Esophagus muscularis mucosa (tissue), 4 donors: ENCODE measurements around the gene FOXO6.

Source experiments
- EP300 ChIP-seq: sonication (generic); formaldehyde crosslinking; IDR thresholded peaks from one replicate; pipeline ENCODE4 v1.6.1; 2017; ENCODE audit warnings: antibody characterized with exemption
- POLR2A ChIP-seq: fragments of 450-650 bp; IDR thresholded peaks from one replicate; pipeline ENCODE4 v1.6.1; 2017; ENCODE audit warnings: antibody characterized with exemption, moderate library complexity, mild to moderate bottlenecking, low read depth
- POLR2AphosphoS5 ChIP-seq, 2 donors: sonication (generic); formaldehyde crosslinking; IDR thresholded peaks; one replicate each; pipeline ENCODE4 v1.6.1; 2017; ENCODE audit warnings: antibody characterized with exemption in 2 of 2
- TF ChIP-seq, protein P1 (sequence below), 3 experiments: fragments of 200-600 bp in 2 of 3; fragments of 450-650 bp in 1 of 3; sonication (generic) in 2 of 3; IDR thresholded peaks; one replicate each; pipeline ENCODE4 v1.5.1; 2017 to 2019; ENCODE audit warnings: antibody characterized with exemption in 3 of 3, mild to moderate bottlenecking in 2 of 3, moderate library complexity in 1 of 3

DNA sequence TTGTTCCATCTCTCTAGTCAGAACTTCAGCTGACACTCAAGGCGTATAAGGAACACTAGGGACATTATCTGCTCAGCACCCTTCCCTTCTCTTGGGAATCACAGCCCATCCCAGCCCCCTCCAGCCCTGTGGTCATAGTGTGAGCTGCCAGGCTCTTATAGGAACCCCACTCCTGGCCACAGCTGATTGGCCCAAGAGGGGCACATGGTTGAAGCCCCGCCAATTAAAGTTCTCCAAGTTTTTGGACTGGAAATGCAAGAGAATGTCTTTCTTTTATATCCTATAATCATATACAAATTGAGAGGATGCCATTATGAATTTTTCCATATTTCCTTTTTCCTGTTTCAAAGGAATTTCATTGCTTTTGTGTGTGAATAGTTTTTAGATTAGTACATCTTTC lies 40.7 kb downstream of the FOXO6 start:
- TF ChIP-seq, protein P1, sequence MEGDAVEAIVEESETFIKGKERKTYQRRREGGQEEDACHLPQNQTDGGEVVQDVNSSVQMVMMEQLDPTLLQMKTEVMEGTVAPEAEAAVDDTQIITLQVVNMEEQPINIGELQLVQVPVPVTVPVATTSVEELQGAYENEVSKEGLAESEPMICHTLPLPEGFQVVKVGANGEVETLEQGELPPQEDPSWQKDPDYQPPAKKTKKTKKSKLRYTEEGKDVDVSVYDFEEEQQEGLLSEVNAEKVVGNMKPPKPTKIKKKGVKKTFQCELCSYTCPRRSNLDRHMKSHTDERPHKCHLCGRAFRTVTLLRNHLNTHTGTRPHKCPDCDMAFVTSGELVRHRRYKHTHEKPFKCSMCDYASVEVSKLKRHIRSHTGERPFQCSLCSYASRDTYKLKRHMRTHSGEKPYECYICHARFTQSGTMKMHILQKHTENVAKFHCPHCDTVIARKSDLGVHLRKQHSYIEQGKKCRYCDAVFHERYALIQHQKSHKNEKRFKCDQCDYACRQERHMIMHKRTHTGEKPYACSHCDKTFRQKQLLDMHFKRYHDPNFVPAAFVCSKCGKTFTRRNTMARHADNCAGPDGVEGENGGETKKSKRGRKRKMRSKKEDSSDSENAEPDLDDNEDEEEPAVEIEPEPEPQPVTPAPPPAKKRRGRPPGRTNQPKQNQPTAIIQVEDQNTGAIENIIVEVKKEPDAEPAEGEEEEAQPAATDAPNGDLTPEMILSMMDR (IDR thresholded peaks at IDR 0.05): no peak
- no peak for TF ChIP-seq POLR2A
- no peak for TF ChIP-seq POLR2AphosphoS5 (IDR thresholded peaks at IDR 0.05)
- TF ChIP-seq EP300: no peak
